A172 (cell line): Measurements from ENCODE around the gene PKD1L1. TPM values are rescaled to one million over a fixed set of nuclear protein-coding genes. Genes with fewer than 3 reads are reported as not detected.
"Not testable (repeated sequence)": the region's sequence is repeated elsewhere in the genome, so short reads cannot be mapped to it uniquely, and the experiment has no call there.

Experiments
- DNase-seq: peaks from one replicate; pipeline ENCODE4 v3.0.0-alpha.2; 2015; ENCODE audit warnings: low spot score
- total RNA-seq: library from RNA; depleted of rRNA; stranded (reverse); fragments of >200 nt; shearing (Covaris generic); gene quantifications from 2 replicates; pipeline ENCODE4 v1.2.3, GENCODE V29; 2014

PKD1L1 gene
- total RNA-seq, 1 experiment from 2014 or later = not detected

GRCh38 chr7:47937711-47938573 is 10.3 kb downstream of the PKD1L1 start:
- no peak for DNase-seq

- DNase-seq = no peak
These were observed 11.1 kb downstream of the PKD1L1 start for GRCh38 chr7:47937065-47937687.

GRCh38 chr7:47936323-47936722 is 11.9 kb downstream of the PKD1L1 start:
- DNase-seq = no peak

- DNase-seq = no peak
These were observed 12.9 kb downstream of the PKD1L1 start for GRCh38 chr7:47935336-47935735.

GRCh38 chr7:47934831-47935230 is 13.4 kb downstream of the PKD1L1 start:
- no peak for DNase-seq

GRCh38 chr7:47933215-47933614 is 15.1 kb downstream of the PKD1L1 start:
- DNase-seq = no peak

GRCh38 chr7:47932466-47933037 is 15.7 kb downstream of the PKD1L1 start:
- DNase-seq = no peak

GRCh38 chr7:47932016-47932415 is 16.2 kb downstream of the PKD1L1 start:
- DNase-seq = peak; percentile 48

- no peak for DNase-seq
These were observed 17.0 kb downstream of the PKD1L1 start for GRCh38 chr7:47931005-47932004.

- no peak for DNase-seq
These were observed 24.0 kb downstream of the PKD1L1 start for GRCh38 chr7:47924266-47924665.

- not testable (repeated sequence) for DNase-seq
These were observed 25.0 kb downstream of the PKD1L1 start for GRCh38 chr7:47923081-47923875.

- DNase-seq = not testable (repeated sequence)
These were observed 31.8 kb downstream of the PKD1L1 start for GRCh38 chr7:47916514-47916913.

- DNase-seq = no peak
These were observed 32.7 kb downstream of the PKD1L1 start for GRCh38 chr7:47915616-47915976.

GRCh38 chr7:47914717-47915615 is 33.3 kb downstream of the PKD1L1 start:
- DNase-seq = no peak

GRCh38 chr7:47912332-47912731 is 35.9 kb downstream of the PKD1L1 start:
- no peak for DNase-seq

- no peak for DNase-seq
These were observed 39.5 kb downstream of the PKD1L1 start for GRCh38 chr7:47908720-47909119.

- DNase-seq = no peak
These were observed 40.2 kb downstream of the PKD1L1 start for GRCh38 chr7:47907981-47908616.

- no peak for DNase-seq
These were observed 41.4 kb downstream of the PKD1L1 start for GRCh38 chr7:47906883-47907282.
